Gastrocnemius medialis (tissue), 4 donors: ENCODE measurements around the gene CAMTA1. TPM values are rescaled to one million over a fixed set of nuclear protein-coding genes. Genes with fewer than 3 reads are reported as not detected.

Source experiments
- ATAC-seq, 2 donors: fragments of 150-250 bp; one replicate each; pipeline ENCODE4 v1.9.1; 2016
- DNase-seq, 2 donors: peaks; one replicate each; pipeline ENCODE4 v3.0.0-alpha.2; 2019
- H3K27ac ChIP-seq, 4 donors: fragments of 200-600 bp; sonication (generic); 1 replicate in 1 of 4; 2 replicates in 3 of 4; pipeline ENCODE4 v1.5.1; 2016 to 2018; ENCODE audit warnings: mild to moderate bottlenecking in 2 of 4, moderate library complexity in 1 of 4
- H3K27me3 ChIP-seq, 3 donors: fragments of 200-600 bp; sonication (generic) in 2 of 3; 1 replicate in 1 of 3; 2 replicates in 2 of 3; pipeline versions ENCODE4 v1.5.1 to v1.6.0; 2016 to 2019; ENCODE audit warnings: mild to moderate bottlenecking in 1 of 3, moderate library complexity in 1 of 3
- H3K36me3 ChIP-seq, 2 donors: fragments of 200-600 bp; sonication (generic) in 1 of 2; one replicate each; pipeline ENCODE4 v1.5.1; 2017 to 2018
- H3K4me1 ChIP-seq, 2 donors: fragments of 200-600 bp; sonication (generic) in 1 of 2; one replicate each; pipeline ENCODE4 v1.5.1; 2016 to 2017; ENCODE audit warnings: mild to moderate bottlenecking in 2 of 2
- H3K4me3 ChIP-seq, 4 donors: fragments of 200-600 bp; sonication (generic) in 3 of 4; 1 replicate in 1 of 4; 2 replicates in 3 of 4; pipeline ENCODE4 v1.5.1; 2016 to 2019; ENCODE audit warnings: mild to moderate bottlenecking in 2 of 4
- H3K9me3 ChIP-seq, 3 donors: fragments of 200-600 bp; sonication (generic) in 2 of 3; 1 replicate in 1 of 3; 2 replicates in 2 of 3; pipeline ENCODE4 v1.5.1; 2016 to 2019
- CTCF ChIP-seq, 5 experiments: fragments of 450-650 bp in 3 of 5; fragments of 200-600 bp in 2 of 5; sonication (generic) in 2 of 5; IDR thresholded peaks in 4 of 5; conservative IDR thresholded peaks in 1 of 5; 1 replicate in 4 of 5; 2 replicates in 1 of 5; pipeline ENCODE4 v1.5.1; 2016 to 2019; ENCODE audit warnings: antibody characterized with exemption in 5 of 5, mild to moderate bottlenecking in 3 of 5, moderate library complexity in 3 of 5
- POLR2A ChIP-seq, 2 donors: fragments of 450-650 bp; IDR thresholded peaks; one replicate each; pipeline ENCODE4 v1.6.1; 2017; ENCODE audit warnings: antibody characterized with exemption in 2 of 2, mild to moderate bottlenecking in 2 of 2, moderate library complexity in 2 of 2
- in situ Hi-C, 4 donors: fragments of 200-750 bp; cut with MboI; loops; one replicate each; pipeline versions ENCODE4 v1.15.0 to v1.8.0; 2017; ENCODE audit warnings: low sequenced_read_pairs in 4 of 4
- intact Hi-C: fragments of 100-400 bp; cut with DNase I; formaldehyde crosslinking; loops from one replicate; pipeline ENCODE4 v1.15.1; 2023; ENCODE audit warnings: low total_unique reads
- total RNA-seq, 4 donors: library from RNA; depleted of rRNA; stranded (reverse); fragments of >200 nt; gene quantifications; one replicate each; pipeline versions ENCODE4 v1.1.0 to v1.2.3, GENCODE V29; 2016

The CAMTA1 gene
- total RNA-seq, 4 donors from 2014 or later: 60.5 to 113 (median 70.4) TPM

- DNase-seq: peak in 1 of 2 donors; percentile 43
- Histone ChIP-seq H3K9me3 (no peaks in the 10 kb centered on the region), H3K4me3 (no peak overlapping the region), H3K27me3 (no peaks in the 10 kb centered on the region), H3K4me1 (peaks cover 19 to 20% of the 10 kb centered on the region in 2 donors), H3K36me3 (no peaks in the 10 kb centered on the region), H3K27ac (no peak overlapping the region)
- TF ChIP-seq POLR2A (IDR thresholded peaks at IDR 0.05) (no peak), CTCF (IDR thresholded peaks at IDR 0.05 in 4 of 5, conservative IDR thresholded peaks at IDR 0.05 in 1 of 5) (peak; percentile 74 to 97 (median 92))
- intact Hi-C loops (loop anchor here (2.0 to 10.0 kb wide), 4 partner anchors 422 to 942 kb away; partner anchors contain the start of gene DNAJC11), in situ Hi-C loops (loop anchor here (10.0 to 25.0 kb wide), 7 partner anchors 422 to 935 kb away; partner anchors contain the start of gene DNAJC11 (in 1 of the 4))
- peak; percentile 32 to 35 for ATAC-seq
Measured at GRCh38 chr1:7646981-7647901, 862.0 kb downstream of the CAMTA1 start.

- H3K9me3 ChIP-seq: no peaks in the 10 kb centered on the region
- no peaks in the 10 kb centered on the region for H3K27me3 ChIP-seq
- peak; percentile 68 to 90 for ATAC-seq
- intact Hi-C loops (loop anchor here (5.0 to 10.0 kb wide), 2 partner anchors 922 to 944 kb away; partner anchors contain the start of gene DNAJC11), in situ Hi-C loops (loop anchor here (10.0 to 25.0 kb wide), 7 partner anchors 424 to 937 kb away; partner anchors contain the start of gene DNAJC11 (in 1 of the 4))
- H3K4me1 ChIP-seq: peaks cover 19 to 20% of the 10 kb centered on the region in 2 donors
- H3K4me3 ChIP-seq: no peak overlapping the region
- peak overlapping the region; percentile 58 to 79 (median 71) for H3K27ac ChIP-seq
- peak; percentile 79 to 82 for DNase-seq
- TF ChIP-seq CTCF (IDR thresholded peaks at IDR 0.05 in 4 of 5, conservative IDR thresholded peaks at IDR 0.05 in 1 of 5) (no peak), POLR2A (IDR thresholded peaks at IDR 0.05) (peak; percentile 4 to 35)
- no peaks in the 10 kb centered on the region for H3K36me3 ChIP-seq
Measured at GRCh38 chr1:7648761-7649384, 863.6 kb downstream of the CAMTA1 start.

- intact Hi-C loops: no loop called here
- H3K4me1 ChIP-seq: peaks cover 11 to 14% of the 10 kb centered on the region in 2 donors
- in situ Hi-C loops: loop anchor here in 3 of 4 donors (25.0 kb wide), 1 partner anchor 262 kb away; no protein-coding TSS in a partner anchor
- no peak for DNase-seq
- TF ChIP-seq CTCF (IDR thresholded peaks at IDR 0.05 in 4 of 5, conservative IDR thresholded peaks at IDR 0.05 in 1 of 5) (no peak), POLR2A (IDR thresholded peaks at IDR 0.05) (no peak)
- no peak overlapping the region for H3K4me3 ChIP-seq
- H3K36me3 ChIP-seq: no peaks in the 10 kb centered on the region
- H3K27me3 ChIP-seq: no peaks in the 10 kb centered on the region
- no peak for ATAC-seq
- H3K9me3 ChIP-seq: no peaks in the 10 kb centered on the region
- no peak overlapping the region for H3K27ac ChIP-seq
Measured at GRCh38 chr1:7650801-7651200, 865.5 kb downstream of the CAMTA1 start.

GRCh38 chr1:7651203-7651602 is 865.9 kb downstream of the CAMTA1 start:
- Histone ChIP-seq H3K36me3 (no peaks in the 10 kb centered on the region), H3K27ac (no peak overlapping the region), H3K9me3 (no peaks in the 10 kb centered on the region), H3K4me3 (no peak overlapping the region), H3K27me3 (no peaks in the 10 kb centered on the region), H3K4me1 (peaks cover 9 to 13% of the 10 kb centered on the region in 2 donors)
- intact Hi-C loops (no loop called here), in situ Hi-C loops (loop anchor here in 3 of 4 donors (25.0 kb wide), 1 partner anchor 261 kb away; no protein-coding TSS in a partner anchor)
- DNase-seq (no peak), ATAC-seq (no peak)
- TF ChIP-seq POLR2A (IDR thresholded peaks at IDR 0.05) (no peak), CTCF (IDR thresholded peaks at IDR 0.05 in 4 of 5, conservative IDR thresholded peaks at IDR 0.05 in 1 of 5) (no peak)
